GM23338 (cell line): ENCODE measurements around the gene CYP51A1. TPM values are rescaled to one million over a fixed set of nuclear protein-coding genes. Genes with fewer than 3 reads are reported as not detected.
"Not testable (repeated sequence)": the region's sequence is repeated elsewhere in the genome, so short reads cannot be mapped to it uniquely, and the experiment has no call there.

Experiments
- ATAC-seq: fragments of 200-7000 bp; cut with Tn5 transposase; 3 replicates; pipeline ENCODE4 v1.9.1; 2020
- DNase-seq: peaks from one replicate; pipeline ENCODE4 v3.0.0-alpha.2; 2015; ENCODE audit warnings: low spot score
- H2AFZ ChIP-seq: fragments of 200-600 bp; sonication (generic); 2 replicates; pipeline ENCODE4 v1.8.0; 2016; ENCODE audit warnings: antibody characterized with exemption, mild to moderate bottlenecking, moderate library complexity
- H3F3A ChIP-seq: fragments of 200-600 bp; sonication (generic); replicated peaks from 2 replicates; pipeline ENCODE4 v1.8.0; 2017; ENCODE audit warnings: antibody characterized with exemption, mixed run types, low read depth
- H3K27ac ChIP-seq: fragments of 200-600 bp; sonication (generic); 2 replicates; pipeline ENCODE4 v1.6.1; 2016; ENCODE audit warnings: low read depth
- H3K27me3 ChIP-seq: fragments of 200-600 bp; sonication (generic); 2 replicates; pipeline ENCODE4 v1.8.0; 2016; ENCODE audit warnings: mild to moderate bottlenecking, mixed run types, moderate library complexity; ENCODE audit not compliant: insufficient read depth
- H3K36me3 ChIP-seq: fragments of 200-600 bp; sonication (generic); 2 replicates; pipeline ENCODE4 v1.8.0; 2016; ENCODE audit warnings: mild to moderate bottlenecking; ENCODE audit not compliant: insufficient read depth
- H3K4me1 ChIP-seq: fragments of 200-600 bp; sonication (generic); 2 replicates; pipeline ENCODE4 v1.8.0; 2016; ENCODE audit warnings: mild to moderate bottlenecking, moderate library complexity; ENCODE audit not compliant: insufficient read depth
- H3K4me2 ChIP-seq: fragments of 200-600 bp; sonication (generic); 2 replicates; pipeline ENCODE4 v1.7.1; 2017; ENCODE audit warnings: mixed run types
- H3K4me3 ChIP-seq: fragments of 200-600 bp; sonication (generic); 2 replicates; pipeline ENCODE4 v1.6.1; 2016; ENCODE audit warnings: mixed run types
- H3K79me2 ChIP-seq: fragments of 200-600 bp; sonication (generic); replicated peaks from 2 replicates; pipeline ENCODE4 v1.8.0; 2017; ENCODE audit warnings: mild to moderate bottlenecking; ENCODE audit not compliant: insufficient read depth
- H3K9me2 ChIP-seq: fragments of 200-600 bp; sonication (generic); 2 replicates; pipeline ENCODE4 v1.8.0; 2017; ENCODE audit not compliant: insufficient read depth
- H4K20me1 ChIP-seq: fragments of 200-600 bp; sonication (generic); replicated peaks from 2 replicates; pipeline ENCODE4 v1.8.0; 2017; ENCODE audit warnings: mild to moderate bottlenecking; ENCODE audit not compliant: insufficient read depth
- H3K27ac Mint-ChIP-seq: 2 replicates; pipeline ENCODE4 v1.8.0; 2020; ENCODE audit warnings: inconsistent platforms, mild to moderate bottlenecking, moderate library complexity, mixed read lengths
- H3K27me3 Mint-ChIP-seq: 3 replicates; pipeline ENCODE4 v1.8.0; 2022; ENCODE audit warnings: low read depth, mild to moderate bottlenecking, moderate library complexity, mixed read lengths, inconsistent platforms; ENCODE audit not compliant: insufficient read depth, poor library complexity
- H3K36me3 Mint-ChIP-seq: 3 replicates; pipeline ENCODE4 v1.8.0; 2021; ENCODE audit warnings: low read depth, mild to moderate bottlenecking, inconsistent platforms, moderate library complexity, mixed read lengths
- H3K4me1 Mint-ChIP-seq: 3 replicates; pipeline ENCODE4 v1.8.0; 2020; ENCODE audit warnings: mild to moderate bottlenecking, inconsistent platforms, mixed read lengths
- H3K4me3 Mint-ChIP-seq: 3 replicates; pipeline ENCODE4 v1.8.0; 2021; ENCODE audit warnings: moderate library complexity, mild to moderate bottlenecking, inconsistent platforms, mixed read lengths
- H3K9me3 Mint-ChIP-seq: 3 replicates; pipeline ENCODE4 v1.8.0; 2020; ENCODE audit warnings: moderate library complexity, mild to moderate bottlenecking, inconsistent platforms, mixed read lengths
- CREB1 ChIP-seq: fragments of 250-450 bp; sonication (Bioruptor Pico); IDR thresholded peaks from 2 replicates; pipeline ENCODE4 v1.5.0; 2020; ENCODE audit warnings: low read depth, mild to moderate bottlenecking, moderate library complexity
- EZH2 ChIP-seq: fragments of 200-600 bp; sonication (generic); IDR thresholded peaks from one replicate; pipeline ENCODE4 v1.8.0; 2017; ENCODE audit warnings: antibody characterized with exemption, mild to moderate bottlenecking, low read depth; ENCODE audit not compliant: unreplicated experiment
- EZH2phosphoT487 ChIP-seq: fragments of 200-600 bp; sonication (generic); IDR thresholded peaks from one replicate; pipeline ENCODE4 v1.8.1; 2018; ENCODE audit warnings: antibody characterized with exemption; ENCODE audit not compliant: unreplicated experiment
- JUNB ChIP-seq: IDR thresholded peaks from one replicate; pipeline ENCODE4 v1.6.1; 2016; ENCODE audit warnings: antibody characterized with exemption; ENCODE audit not compliant: unreplicated experiment
- NANOG ChIP-seq: IDR thresholded peaks from 2 replicates; pipeline ENCODE4 v1.6.1; 2016; ENCODE audit warnings: antibody characterized with exemption, borderline replicate concordance
- POLR2AphosphoS5 ChIP-seq: IDR thresholded peaks from 2 replicates; pipeline ENCODE4 v1.6.1; 2016; ENCODE audit warnings: antibody characterized with exemption, low read depth
- STAT1 ChIP-seq: IDR thresholded peaks from one replicate; pipeline ENCODE4 v1.6.1; 2016; ENCODE audit warnings: antibody characterized with exemption; ENCODE audit not compliant: unreplicated experiment
- ZNF114 ChIP-seq: fragments of 250-450 bp; sonication (Bioruptor Pico); IDR thresholded peaks from 2 replicates; pipeline ENCODE4 v1.5.0; 2020; ENCODE audit warnings: mild to moderate bottlenecking, moderate library complexity
- ZNF331 ChIP-seq: fragments of 250-450 bp; sonication (Bioruptor Pico); IDR thresholded peaks from 2 replicates; pipeline ENCODE4 v1.5.0; 2020; ENCODE audit warnings: low read depth, mild to moderate bottlenecking, moderate library complexity
- polyA plus RNA-seq: library from polyadenylated mRNA; unstranded; fragments of >200 nt; fragmentation: Nextera tagmentation; extraction: Ambion mirVana; gene quantifications from 2 replicates; pipeline ENCODE4 v1.2.1, GENCODE V29; 2016
- total RNA-seq: library from RNA; depleted of rRNA; stranded (reverse); fragments of >200 nt; shearing (Covaris generic); gene quantifications from 2 replicates; pipeline ENCODE4 v1.2.3, GENCODE V29; 2014
- TF ChIP-seq, protein P1 (sequence below): IDR thresholded peaks from 2 replicates; pipeline ENCODE4 v1.6.1; 2016; ENCODE audit warnings: antibody characterized with exemption
- TF ChIP-seq, protein P2 (sequence below), 2 experiments: fragments of 200-600 bp in 1 of 2; sonication (generic) in 1 of 2; conservative IDR thresholded peaks; 2 replicates each; pipeline versions ENCODE4 v1.5.1 to v1.6.1; 2016 to 2017; ENCODE audit warnings: antibody characterized with exemption in 2 of 2, low read depth in 2 of 2, mild to moderate bottlenecking in 2 of 2, moderate library complexity in 1 of 2
- TF ChIP-seq, protein P3 (sequence below): IDR thresholded peaks from one replicate; pipeline ENCODE4 v1.6.1; 2018; ENCODE audit warnings: antibody characterized with exemption; ENCODE audit not compliant: unreplicated experiment

CYP51A1 gene
- total and polyA plus RNA-seq, 2 experiments from 2014 or later, result 65.6 to 163 TPM

DNA sequence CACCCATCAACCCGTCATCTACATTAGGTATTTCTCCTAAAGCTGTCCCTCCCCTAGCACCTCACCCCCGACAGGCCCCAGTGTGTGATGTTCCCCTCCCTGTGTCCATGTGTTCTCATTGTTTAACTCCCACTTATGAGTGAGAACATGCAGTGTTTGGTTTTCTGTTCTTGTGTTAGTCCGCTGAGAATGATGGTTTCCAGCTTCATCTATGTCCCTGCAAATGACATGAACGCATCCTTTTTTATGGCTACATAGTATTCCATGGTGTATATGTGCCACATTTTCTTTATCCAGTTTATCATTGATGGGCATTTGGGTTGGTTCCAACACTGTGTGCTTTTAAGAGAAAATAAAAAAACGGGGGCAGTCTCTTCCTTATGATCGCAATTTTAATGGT, 50.4 kb downstream of the CYP51A1 start:
- not testable (repeated sequence) for H3K4me3 ChIP-seq, H4K20me1 ChIP-seq, H3K79me2 ChIP-seq, H3K9me2 ChIP-seq, ATAC-seq, H3K4me1 ChIP-seq, H3K27ac Mint-ChIP-seq, H3K4me2 ChIP-seq, H3K4me3 Mint-ChIP-seq, DNase-seq, H3K9me3 Mint-ChIP-seq, H3K27me3 Mint-ChIP-seq, H3K4me1 Mint-ChIP-seq, H3K27me3 ChIP-seq, H3F3A ChIP-seq, H3K27ac ChIP-seq, H2AFZ ChIP-seq
- peaks cover 46% of the 10 kb centered on the region for H3K36me3 Mint-ChIP-seq
- peaks cover 43% of the 10 kb centered on the region for H3K36me3 ChIP-seq

DNA sequence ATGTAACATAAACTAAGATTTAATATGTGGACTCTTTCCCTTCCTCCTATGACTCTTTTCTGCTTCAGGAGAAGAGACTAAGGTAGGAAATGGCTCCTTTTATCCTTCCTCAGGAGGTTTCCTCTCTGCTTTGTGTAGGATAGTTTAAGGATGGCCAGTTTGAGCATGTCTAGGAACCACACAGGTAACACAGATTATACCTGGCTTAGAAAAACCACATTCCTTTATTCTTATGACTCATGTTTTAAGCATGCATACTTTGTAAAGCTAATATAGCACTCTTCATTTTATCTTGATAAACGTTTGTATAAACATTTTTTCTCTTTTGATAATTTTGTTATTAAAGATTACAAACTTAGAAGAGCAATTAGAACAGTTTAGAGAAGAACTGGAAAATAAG, 57.8 kb downstream of the CYP51A1 start:
- H3F3A ChIP-seq, result no peaks in the 10 kb centered on the region
- Mint-ChIP-seq H3K4me3 (no peak overlapping the region), H3K27ac (no peak overlapping the region), H3K36me3 (peaks cover 12% of the 10 kb centered on the region), H3K9me3 (no peaks in the 10 kb centered on the region), H3K27me3 (no peaks in the 10 kb centered on the region), H3K4me1 (no peaks in the 10 kb centered on the region)
- no peak overlapping the region for H3K27ac ChIP-seq
- no peaks in the 10 kb centered on the region for H3K4me1 ChIP-seq
- no peak overlapping the region for H3K4me3 ChIP-seq
- H4K20me1 ChIP-seq, result no peaks in the 10 kb centered on the region
- no peaks in the 10 kb centered on the region for H3K27me3 ChIP-seq
- no peaks in the 10 kb centered on the region for H3K9me2 ChIP-seq
- no peak for DNase-seq
- H2AFZ ChIP-seq, result no peak overlapping the region
- no peak for ATAC-seq
- no peaks in the 10 kb centered on the region for H3K79me2 ChIP-seq
- H3K4me2 ChIP-seq, result no peak overlapping the region
- peaks cover 7% of the 10 kb centered on the region; the same call in 1 of the 2 replicates for H3K36me3 ChIP-seq
- TF ChIP-seq JUNB, result no peak
- TF ChIP-seq, protein P1, sequence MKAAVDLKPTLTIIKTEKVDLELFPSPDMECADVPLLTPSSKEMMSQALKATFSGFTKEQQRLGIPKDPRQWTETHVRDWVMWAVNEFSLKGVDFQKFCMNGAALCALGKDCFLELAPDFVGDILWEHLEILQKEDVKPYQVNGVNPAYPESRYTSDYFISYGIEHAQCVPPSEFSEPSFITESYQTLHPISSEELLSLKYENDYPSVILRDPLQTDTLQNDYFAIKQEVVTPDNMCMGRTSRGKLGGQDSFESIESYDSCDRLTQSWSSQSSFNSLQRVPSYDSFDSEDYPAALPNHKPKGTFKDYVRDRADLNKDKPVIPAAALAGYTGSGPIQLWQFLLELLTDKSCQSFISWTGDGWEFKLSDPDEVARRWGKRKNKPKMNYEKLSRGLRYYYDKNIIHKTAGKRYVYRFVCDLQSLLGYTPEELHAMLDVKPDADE, result no peak
- TF ChIP-seq POLR2AphosphoS5, result no peak
- TF ChIP-seq, protein P2, sequence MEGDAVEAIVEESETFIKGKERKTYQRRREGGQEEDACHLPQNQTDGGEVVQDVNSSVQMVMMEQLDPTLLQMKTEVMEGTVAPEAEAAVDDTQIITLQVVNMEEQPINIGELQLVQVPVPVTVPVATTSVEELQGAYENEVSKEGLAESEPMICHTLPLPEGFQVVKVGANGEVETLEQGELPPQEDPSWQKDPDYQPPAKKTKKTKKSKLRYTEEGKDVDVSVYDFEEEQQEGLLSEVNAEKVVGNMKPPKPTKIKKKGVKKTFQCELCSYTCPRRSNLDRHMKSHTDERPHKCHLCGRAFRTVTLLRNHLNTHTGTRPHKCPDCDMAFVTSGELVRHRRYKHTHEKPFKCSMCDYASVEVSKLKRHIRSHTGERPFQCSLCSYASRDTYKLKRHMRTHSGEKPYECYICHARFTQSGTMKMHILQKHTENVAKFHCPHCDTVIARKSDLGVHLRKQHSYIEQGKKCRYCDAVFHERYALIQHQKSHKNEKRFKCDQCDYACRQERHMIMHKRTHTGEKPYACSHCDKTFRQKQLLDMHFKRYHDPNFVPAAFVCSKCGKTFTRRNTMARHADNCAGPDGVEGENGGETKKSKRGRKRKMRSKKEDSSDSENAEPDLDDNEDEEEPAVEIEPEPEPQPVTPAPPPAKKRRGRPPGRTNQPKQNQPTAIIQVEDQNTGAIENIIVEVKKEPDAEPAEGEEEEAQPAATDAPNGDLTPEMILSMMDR (conservative IDR thresholded peaks at IDR 0.05; ENCODE audit: low read depth in 2 of 2), result no peak
- no peak for TF ChIP-seq NANOG
- no peak for TF ChIP-seq ZNF331
- TF ChIP-seq, protein P3, sequence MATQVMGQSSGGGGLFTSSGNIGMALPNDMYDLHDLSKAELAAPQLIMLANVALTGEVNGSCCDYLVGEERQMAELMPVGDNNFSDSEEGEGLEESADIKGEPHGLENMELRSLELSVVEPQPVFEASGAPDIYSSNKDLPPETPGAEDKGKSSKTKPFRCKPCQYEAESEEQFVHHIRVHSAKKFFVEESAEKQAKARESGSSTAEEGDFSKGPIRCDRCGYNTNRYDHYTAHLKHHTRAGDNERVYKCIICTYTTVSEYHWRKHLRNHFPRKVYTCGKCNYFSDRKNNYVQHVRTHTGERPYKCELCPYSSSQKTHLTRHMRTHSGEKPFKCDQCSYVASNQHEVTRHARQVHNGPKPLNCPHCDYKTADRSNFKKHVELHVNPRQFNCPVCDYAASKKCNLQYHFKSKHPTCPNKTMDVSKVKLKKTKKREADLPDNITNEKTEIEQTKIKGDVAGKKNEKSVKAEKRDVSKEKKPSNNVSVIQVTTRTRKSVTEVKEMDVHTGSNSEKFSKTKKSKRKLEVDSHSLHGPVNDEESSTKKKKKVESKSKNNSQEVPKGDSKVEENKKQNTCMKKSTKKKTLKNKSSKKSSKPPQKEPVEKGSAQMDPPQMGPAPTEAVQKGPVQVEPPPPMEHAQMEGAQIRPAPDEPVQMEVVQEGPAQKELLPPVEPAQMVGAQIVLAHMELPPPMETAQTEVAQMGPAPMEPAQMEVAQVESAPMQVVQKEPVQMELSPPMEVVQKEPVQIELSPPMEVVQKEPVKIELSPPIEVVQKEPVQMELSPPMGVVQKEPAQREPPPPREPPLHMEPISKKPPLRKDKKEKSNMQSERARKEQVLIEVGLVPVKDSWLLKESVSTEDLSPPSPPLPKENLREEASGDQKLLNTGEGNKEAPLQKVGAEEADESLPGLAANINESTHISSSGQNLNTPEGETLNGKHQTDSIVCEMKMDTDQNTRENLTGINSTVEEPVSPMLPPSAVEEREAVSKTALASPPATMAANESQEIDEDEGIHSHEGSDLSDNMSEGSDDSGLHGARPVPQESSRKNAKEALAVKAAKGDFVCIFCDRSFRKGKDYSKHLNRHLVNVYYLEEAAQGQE, result no peak
- TF ChIP-seq ZNF114, result no peak
- TF ChIP-seq STAT1, result no peak
- no peak for TF ChIP-seq CREB1 (CRISPR knock-in tag)
- TF ChIP-seq EZH2phosphoT487, result no peak
- TF ChIP-seq EZH2, result no peak
